Motor neuron (in vitro differentiated cells): Measurements from ENCODE around the gene PRB3. TPM values are rescaled to one million over a fixed set of nuclear protein-coding genes. Genes with fewer than 3 reads are reported as not detected.

Experiments
- ATAC-seq, 8 experiments: fragments of 200-7000 bp; cut with Tn5 transposase; replicated peaks in 6 of 8; 2 replicates each; pipeline ENCODE4 v1.8.0; 2021; ENCODE audit warnings: mild to moderate bottlenecking in 8 of 8, moderate library complexity in 8 of 8
- H3K27ac ChIP-seq, 2 donors: fragments of 250-450 bp; sonication (Bioruptor Pico); 2 replicates each; pipeline ENCODE4 v1.9.0; 2021; ENCODE audit warnings: antibody characterized with exemption in 2 of 2, mild to moderate bottlenecking in 2 of 2, moderate library complexity in 1 of 2
- H3K4me1 ChIP-seq, 2 donors: fragments of 250-450 bp; sonication (Bioruptor Pico); replicated peaks in 1 of 2; 2 replicates each; pipeline ENCODE4 v1.6.1; 2021; ENCODE audit warnings: antibody characterized with exemption in 2 of 2, mild to moderate bottlenecking in 2 of 2, moderate library complexity in 1 of 2
- H3K4me3 ChIP-seq, 5 donors: fragments of 250-450 bp; sonication (Bioruptor Pico); 2 replicates each; pipeline ENCODE4 v1.9.0; 2021; ENCODE audit warnings: antibody characterized with exemption in 5 of 5, mild to moderate bottlenecking in 5 of 5, moderate library complexity in 4 of 5
- WGBS, 10 experiments: fragments of 450-650 bp; shearing (Covaris generic); methylation state at CpG; one replicate each; pipeline ENCODE4 v1.0.0; 2022; 5-methylcytosine and 5-hydroxymethylcytosine counted together
- in situ Hi-C, 9 experiments: fragments of 400-800 bp; cut with MboI; loops; one replicate each; pipeline ENCODE4 v1.15.0; 2021; ENCODE audit warnings: low sequenced_read_pairs in 9 of 9, low pct_unique_long_range_greater_than_20kb in 2 of 9; ENCODE audit not compliant: unreplicated experiment in 9 of 9
- total RNA-seq, 8 experiments: library from RNA; unstranded; fragments of 300-600 nt; gene quantifications; 2 replicates each; pipeline versions ENCODE4 v1.2.3 to v1.2.4, GENCODE V29; 2022

PRB3 gene
- total RNA-seq: 1 to 10 TPM in 3 of 8 experiments, under 1 TPM in 3, not detected in 2; 0.32 to 1.7 (median 0.86) TPM

GRCh38 chr12:11269607-11270006 lies at the start of gene PRB3:
TSS of gene PRB3 (minus strand) at chr12:11269707. CDS start at chr12:11269669, 38 bp downstream.
- H3K4me3 ChIP-seq: no peak within 1 kb of the TSS
- in situ Hi-C loops: no loop called here
- no peak within 1 kb of the TSS for H3K27ac ChIP-seq
- no peak for ATAC-seq
- no peaks in the 10 kb centered on the region for H3K4me1 ChIP-seq
- 33 to 80% (median 65%) methylated on average over 1 to 3 of the region's 3 CpGs; no CpG with 5 or more reads in 1 of the 10 experiments for WGBS, 10 experiments

- in situ Hi-C loops: no loop called here
- 0 to 80% (median 37%) methylated on average over 1 to 3 of the region's 3 CpGs; no CpG with 5 or more reads in 2 of the 10 experiments for WGBS, 10 experiments
- ATAC-seq: no peak
- Histone ChIP-seq H3K4me3 (no peak within 1 kb of the TSS), H3K4me1 (no peaks in the 10 kb centered on the region), H3K27ac (no peak within 1 kb of the TSS)
Measured at GRCh38 chr12:11310336-11310735, 40.8 kb upstream of the PRB3 start, which contains the start of gene PRB4. TSS of gene PRB4 (minus strand) at chr12:11310436. CDS start at chr12:11310398, 38 bp downstream.

- no peak for ATAC-seq
- whole genome bisulfite sequencing, 10 experiments: 14 to 81% (median 67%) methylated on average over 1 to 2 of the region's 2 CpGs; no CpG with 5 or more reads in 1 of the 10 experiments
- in situ Hi-C loops: no loop called here
Measured at GRCh38 chr12:11307143-11307542, 37.6 kb upstream of the PRB3 start.

GRCh38 chr12:11273449-11273848 lies 3.9 kb upstream of the PRB3 start:
- in situ Hi-C loops: no loop called here
- ATAC-seq: no peak
- Histone ChIP-seq H3K4me1 (no peaks in the 10 kb centered on the region), H3K27ac (no peak overlapping the region), H3K4me3 (no peak overlapping the region)
- WGBS, 10 experiments: 17 to 81% (median 61%) methylated on average over 1 to 3 of the region's 3 CpGs; no CpG with 5 or more reads in 1 of the 10 experiments

More at GRCh38 chr12:11307143-11307542, 37.6 kb upstream of the PRB3 start:
- no peak overlapping the region for H3K4me3 ChIP-seq
- no peak overlapping the region for H3K27ac ChIP-seq
- no peaks in the 10 kb centered on the region for H3K4me1 ChIP-seq

GRCh38 chr12:11264501-11264900 lies 5.0 kb downstream of the PRB3 start:
- no peak for ATAC-seq
- WGBS, 10 experiments: 0 to 100% (median 83%) methylated on average over 1 of the region's 1 CpG; no CpG with 5 or more reads in 5 of the 10 experiments
- H3K27ac ChIP-seq: no peak overlapping the region
- no peak overlapping the region for H3K4me3 ChIP-seq
- H3K4me1 ChIP-seq: no peaks in the 10 kb centered on the region
- in situ Hi-C loops: no loop called here

GRCh38 chr12:11246489-11246888 lies 23.0 kb downstream of the PRB3 start:
- ATAC-seq: peak in 3 of 8 experiments; percentile 50 to 81 (median 75)
- Histone ChIP-seq H3K27ac (no peak overlapping the region), H3K4me1 (no peaks in the 10 kb centered on the region), H3K4me3 (no peak overlapping the region)
- in situ Hi-C loops: loop anchor here in 1 of 9 experiments (25.0 kb wide), 1 partner anchor 91 kb away; no protein-coding TSS in a partner anchor
- WGBS, 10 experiments: 0 to 100% (median 67%) methylated on average over 1 of the region's 1 CpG; no CpG with 5 or more reads in 3 of the 10 experiments

GRCh38 chr12:11242656-11243055 lies 26.9 kb downstream of the PRB3 start:
- in situ Hi-C loops: loop anchor here in 1 of 9 experiments (25.0 kb wide), 1 partner anchor 95 kb away; no protein-coding TSS in a partner anchor
- H3K4me3 ChIP-seq: no peak overlapping the region
- no peaks in the 10 kb centered on the region for H3K4me1 ChIP-seq
- H3K27ac ChIP-seq: no peak overlapping the region
- ATAC-seq: no peak
- 0 to 97% (median 75%) methylated on average over 1 to 3 of the region's 3 CpGs; no CpG with 5 or more reads in 3 of the 10 experiments for WGBS, 10 experiments

- Histone ChIP-seq H3K4me1 (no peaks in the 10 kb centered on the region), H3K27ac (no peak overlapping the region), H3K4me3 (no peak overlapping the region)
- ATAC-seq: peak in 2 of 8 experiments; percentile 76 to 78
- WGBS, 10 experiments: 0 to 100% (median 76%) methylated on average over 1 to 3 of the region's 3 CpGs
- in situ Hi-C loops: loop anchor here in 1 of 9 experiments (25.0 kb wide), 1 partner anchor 97 kb away; no protein-coding TSS in a partner anchor
Measured at GRCh38 chr12:11240348-11240930, 29.1 kb downstream of the PRB3 start.

- 17 to 97% (median 81%) methylated on average over 1 to 4 of the region's 4 CpGs for WGBS, 10 experiments
Measured at GRCh38 chr12:11238275-11238674, 31.2 kb downstream of the PRB3 start.

GRCh38 chr12:11233532-11233931 lies 36.0 kb downstream of the PRB3 start:
- ATAC-seq: peak in 2 of 8 experiments; percentile 56 to 64
- H3K4me1 ChIP-seq: no peaks in the 10 kb centered on the region
- WGBS, 10 experiments: 5 to 80% (median 62%) methylated on average over 1 to 5 of the region's 5 CpGs; no CpG with 5 or more reads in 3 of the 10 experiments
- no peak overlapping the region for H3K4me3 ChIP-seq
- in situ Hi-C loops: loop anchor here in 4 of 9 experiments (10.0 to 25.0 kb wide), 2 partner anchors 104 to 251 kb away; no protein-coding TSS in a partner anchor
- H3K27ac ChIP-seq: no peak overlapping the region

More at GRCh38 chr12:11238275-11238674, 31.2 kb downstream of the PRB3 start:
- ATAC-seq: no peak
- no peaks in the 10 kb centered on the region for H3K4me1 ChIP-seq
- in situ Hi-C loops: loop anchor here in 4 of 9 experiments (10.0 to 25.0 kb wide), 2 partner anchors 99 to 247 kb away; no protein-coding TSS in a partner anchor
- no peak overlapping the region for H3K27ac ChIP-seq
- no peak overlapping the region for H3K4me3 ChIP-seq

GRCh38 chr12:11228296-11228879 lies 41.1 kb downstream of the PRB3 start:
- 7 to 100% (median 52%) methylated on average over 1 to 5 of the region's 5 CpGs; no CpG with 5 or more reads in 1 of the 10 experiments for WGBS, 10 experiments
- peak in 4 of 8 experiments; percentile 66 to 98 (median 95) for ATAC-seq
- Histone ChIP-seq H3K4me3 (no peak overlapping the region), H3K4me1 (no peaks in the 10 kb centered on the region), H3K27ac (no peak overlapping the region)
- in situ Hi-C loops: loop anchor here in 1 of 9 experiments (25.0 kb wide), 1 partner anchor 109 kb away; no protein-coding TSS in a partner anchor

GRCh38 chr12:11227373-11227772 lies 42.1 kb downstream of the PRB3 start:
- in situ Hi-C loops: loop anchor here in 1 of 9 experiments (25.0 kb wide), 1 partner anchor 110 kb away; no protein-coding TSS in a partner anchor
- no peaks in the 10 kb centered on the region for H3K4me1 ChIP-seq
- peak in 1 of 8 experiments; percentile 23 for ATAC-seq
- WGBS, 10 experiments: 69 to 100% (median 88%) methylated on average over 1 to 4 of the region's 4 CpGs; no CpG with 5 or more reads in 3 of the 10 experiments
- no peak overlapping the region for H3K27ac ChIP-seq
- no peak overlapping the region for H3K4me3 ChIP-seq
